Gastroesophageal sphincter (tissue), 3 donors: ENCODE results near the gene SHISA2.

Experiments used
- CTCF ChIP-seq, 4 experiments: fragments of 200-600 bp in 2 of 4; fragments of 450-650 bp in 2 of 4; sonication (generic) in 1 of 4; IDR thresholded peaks; one replicate each; pipeline ENCODE4 v1.5.1; 2017 to 2019; ENCODE audit warnings: antibody characterized with exemption in 4 of 4, mild to moderate bottlenecking in 2 of 4, moderate library complexity in 2 of 4
- EP300 ChIP-seq: sonication (generic); formaldehyde crosslinking; IDR thresholded peaks from one replicate; pipeline ENCODE4 v1.6.1; 2017; ENCODE audit warnings: antibody characterized with exemption, mild to moderate bottlenecking
- POLR2A ChIP-seq, 2 donors: fragments of 450-650 bp; IDR thresholded peaks; one replicate each; pipeline ENCODE4 v1.6.1; 2017; ENCODE audit warnings: antibody characterized with exemption in 2 of 2, mild to moderate bottlenecking in 2 of 2, moderate library complexity in 1 of 2
- POLR2AphosphoS5 ChIP-seq: sonication (generic); formaldehyde crosslinking; IDR thresholded peaks from one replicate; pipeline ENCODE4 v1.6.1; 2017; ENCODE audit warnings: antibody characterized with exemption

GRCh38 chr13:26011996-26012821, 39.6 kb downstream of the SHISA2 start:
- TF ChIP-seq CTCF (IDR thresholded peaks at IDR 0.05) = no peak
- no peak for TF ChIP-seq POLR2AphosphoS5
- TF ChIP-seq POLR2A (IDR thresholded peaks at IDR 0.05) = no peak
- TF ChIP-seq EP300 = no peak
